Neural cell (in vitro differentiated cells): Measurements from ENCODE around the gene DOCK9. TPM values are rescaled to one million over a fixed set of nuclear protein-coding genes. Genes with fewer than 3 reads are reported as not detected.

Experiments
- H2AFZ ChIP-seq: fragments of 200-600, 300-800 bp; sonication (generic), shearing (Covaris generic); 2 replicates; pipeline ENCODE4 v1.6.0; 2014; ENCODE audit warnings: low read depth, mild to moderate bottlenecking, antibody characterized with exemption, low read length, moderate library complexity
- H3F3A ChIP-seq: fragments of 200-600 bp; shearing (Covaris generic); 2 replicates; pipeline ENCODE4 v1.6.1; 2016; ENCODE audit warnings: mild to moderate bottlenecking, moderate library complexity, mixed read lengths, antibody characterized with exemption, low read length; ENCODE audit not compliant: insufficient read depth, poor library complexity, severe bottlenecking
- H3K27ac ChIP-seq: fragments of 200-600, 300-800 bp; sonication (generic), shearing (Covaris generic); 2 replicates; pipeline ENCODE4 v1.5.1; 2014; ENCODE audit warnings: mild to moderate bottlenecking, low read length, moderate library complexity
- H3K27me3 ChIP-seq: fragments of 300-800, 200-600 bp; sonication (generic), shearing (Covaris generic); 2 replicates; pipeline ENCODE4 v1.6.0; 2014; ENCODE audit warnings: mild to moderate bottlenecking, low read depth, low read length, moderate library complexity; ENCODE audit not compliant: insufficient read depth
- H3K36me3 ChIP-seq: fragments of 300-800, 200-600 bp; sonication (generic), shearing (Covaris generic); 2 replicates; pipeline ENCODE4 v1.5.1; 2014; ENCODE audit warnings: mild to moderate bottlenecking, antibody characterized with exemption, low read length, moderate library complexity; ENCODE audit not compliant: insufficient read depth
- H3K4me2 ChIP-seq: fragments of 300-800, 200-600 bp; sonication (generic), shearing (Covaris generic); 2 replicates; pipeline ENCODE4 v1.6.0; 2014; ENCODE audit warnings: mild to moderate bottlenecking, low read length
- H3K4me3 ChIP-seq: fragments of 300-800, 200-600 bp; sonication (generic), shearing (Covaris generic); 2 replicates; pipeline ENCODE4 v1.5.1; 2014; ENCODE audit warnings: mild to moderate bottlenecking, low read length, moderate library complexity
- H3K79me2 ChIP-seq: fragments of 200-600 bp; shearing (Covaris generic); replicated peaks from 2 replicates; pipeline ENCODE4 v1.6.0; 2014; ENCODE audit warnings: mild to moderate bottlenecking, low read length, moderate library complexity; ENCODE audit not compliant: insufficient read depth
- H3K9ac ChIP-seq: fragments of 300-800, 200-600 bp; sonication (generic), shearing (Covaris generic); 2 replicates; pipeline ENCODE4 v1.6.1; 2016; ENCODE audit warnings: mild to moderate bottlenecking, low read length, mixed read lengths
- H3K9me2 ChIP-seq: fragments of 200-600 bp; shearing (Covaris generic); 2 replicates; pipeline ENCODE4 v1.6.1; 2016; ENCODE audit warnings: mild to moderate bottlenecking, low read length, mixed read lengths; ENCODE audit not compliant: insufficient read depth
- H3K9me3 ChIP-seq: fragments of 200-600, 300-800 bp; sonication (generic), shearing (Covaris generic); 2 replicates; pipeline ENCODE4 v1.6.1; 2016; ENCODE audit warnings: mild to moderate bottlenecking, mixed run types, low read length, moderate library complexity, mixed read lengths
- H4K20me1 ChIP-seq: fragments of 200-600 bp; shearing (Covaris generic); 2 replicates; pipeline ENCODE4 v1.6.1; 2016; ENCODE audit warnings: mild to moderate bottlenecking, mixed run types; ENCODE audit not compliant: insufficient read depth
- EP300 ChIP-seq: fragments of 450-650 bp; conservative IDR thresholded peaks from 2 replicates; pipeline ENCODE4 v1.6.1; 2014; ENCODE audit warnings: antibody characterized with exemption, mild to moderate bottlenecking, moderate library complexity; ENCODE audit not compliant: poor library complexity, severe bottlenecking
- EZH2 ChIP-seq: fragments of 200-600, 300-800 bp; shearing (Covaris generic), sonication (generic); IDR thresholded peaks from 2 replicates; pipeline ENCODE4 v1.6.1; 2014; ENCODE audit warnings: antibody characterized with exemption, low read length, borderline replicate concordance, mild to moderate bottlenecking; ENCODE audit not compliant: insufficient read depth, poor library complexity, severe bottlenecking
- MXI1 ChIP-seq: fragments of 450-650 bp; conservative IDR thresholded peaks from 2 replicates; pipeline ENCODE4 v1.6.1; 2014; ENCODE audit warnings: antibody characterized with exemption, mild to moderate bottlenecking; ENCODE audit not compliant: poor library complexity, severe bottlenecking
- POLR2AphosphoS5 ChIP-seq: IDR thresholded peaks from 2 replicates; pipeline ENCODE4 v1.6.1; 2012
- RAD21 ChIP-seq: fragments of 450-650 bp; conservative IDR thresholded peaks from 2 replicates; pipeline ENCODE4 v1.6.1; 2014; ENCODE audit warnings: antibody characterized with exemption, mild to moderate bottlenecking, moderate library complexity
- SMC3 ChIP-seq: fragments of 450-650 bp; conservative IDR thresholded peaks from 2 replicates; pipeline ENCODE4 v1.6.1; 2014; ENCODE audit warnings: antibody characterized with exemption, mild to moderate bottlenecking, moderate library complexity; ENCODE audit not compliant: poor library complexity
- TAF1 ChIP-seq: IDR thresholded peaks from 2 replicates; pipeline ENCODE4 v1.6.1; 2012; ENCODE audit warnings: low read depth
- polyA plus RNA-seq: library from polyadenylated mRNA; depleted of rRNA; stranded (reverse); fragments of >200 nt; gene quantifications from 2 replicates; pipeline ENCODE4 v1.2.3, GENCODE V29; 2014
- TF ChIP-seq, protein P1 (sequence below): IDR thresholded peaks from 2 replicates; pipeline ENCODE4 v1.6.1; 2012; ENCODE audit warnings: borderline replicate concordance
- TF ChIP-seq, protein P2 (sequence below): fragments of 450-650 bp; IDR thresholded peaks from 2 replicates; pipeline ENCODE4 v1.5.1; 2014; ENCODE audit warnings: antibody characterized with exemption, mild to moderate bottlenecking, moderate library complexity; ENCODE audit not compliant: poor library complexity, severe bottlenecking

The DOCK9 gene
- polyA plus RNA-seq, 1 donor from 2014 or later = 11.4 TPM

DNA sequence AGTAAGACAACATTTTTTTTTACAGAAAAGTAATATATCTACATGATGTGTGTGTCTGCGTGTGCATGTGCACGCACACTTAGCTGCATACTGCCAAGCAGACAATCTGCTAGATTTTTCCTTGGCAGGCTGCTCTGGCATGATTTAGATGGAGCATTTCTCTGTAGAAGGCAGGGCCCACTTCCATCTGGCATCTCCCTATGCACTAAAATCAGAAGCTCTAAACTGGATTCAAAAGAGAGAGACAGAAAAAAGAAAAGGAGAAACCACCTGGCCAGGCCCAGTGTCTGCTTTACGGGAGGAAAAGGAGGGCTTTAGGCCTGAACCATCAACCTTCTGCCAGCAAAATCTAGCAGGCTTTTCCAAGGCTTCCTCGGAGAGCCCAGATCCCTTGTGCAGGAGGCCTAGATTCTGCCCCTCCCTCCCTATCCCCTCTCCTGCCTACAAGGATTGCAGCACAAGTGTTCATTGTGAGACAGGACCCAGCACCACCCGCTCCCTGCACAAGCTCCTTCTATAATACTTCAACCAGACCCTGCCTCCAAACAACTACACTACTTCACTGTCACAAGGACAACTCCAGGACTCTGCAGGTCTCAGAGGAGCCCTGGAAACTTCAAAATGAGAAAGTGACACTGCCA, 99.3 kb downstream of the DOCK9 start:
- H3K79me2 ChIP-seq = no peaks in the 10 kb centered on the region
- no peak overlapping the region for H2AFZ ChIP-seq
- H4K20me1 ChIP-seq = no peaks in the 10 kb centered on the region
- no peaks in the 10 kb centered on the region for H3K27me3 ChIP-seq
- H3F3A ChIP-seq = no peaks in the 10 kb centered on the region
- TF ChIP-seq MXI1 (no peak), EZH2 (no peak), SMC3 (no peak), POLR2AphosphoS5 (no peak), EP300 (no peak), RAD21 (no peak), TAF1 (no peak)
- TF ChIP-seq, protein P1, sequence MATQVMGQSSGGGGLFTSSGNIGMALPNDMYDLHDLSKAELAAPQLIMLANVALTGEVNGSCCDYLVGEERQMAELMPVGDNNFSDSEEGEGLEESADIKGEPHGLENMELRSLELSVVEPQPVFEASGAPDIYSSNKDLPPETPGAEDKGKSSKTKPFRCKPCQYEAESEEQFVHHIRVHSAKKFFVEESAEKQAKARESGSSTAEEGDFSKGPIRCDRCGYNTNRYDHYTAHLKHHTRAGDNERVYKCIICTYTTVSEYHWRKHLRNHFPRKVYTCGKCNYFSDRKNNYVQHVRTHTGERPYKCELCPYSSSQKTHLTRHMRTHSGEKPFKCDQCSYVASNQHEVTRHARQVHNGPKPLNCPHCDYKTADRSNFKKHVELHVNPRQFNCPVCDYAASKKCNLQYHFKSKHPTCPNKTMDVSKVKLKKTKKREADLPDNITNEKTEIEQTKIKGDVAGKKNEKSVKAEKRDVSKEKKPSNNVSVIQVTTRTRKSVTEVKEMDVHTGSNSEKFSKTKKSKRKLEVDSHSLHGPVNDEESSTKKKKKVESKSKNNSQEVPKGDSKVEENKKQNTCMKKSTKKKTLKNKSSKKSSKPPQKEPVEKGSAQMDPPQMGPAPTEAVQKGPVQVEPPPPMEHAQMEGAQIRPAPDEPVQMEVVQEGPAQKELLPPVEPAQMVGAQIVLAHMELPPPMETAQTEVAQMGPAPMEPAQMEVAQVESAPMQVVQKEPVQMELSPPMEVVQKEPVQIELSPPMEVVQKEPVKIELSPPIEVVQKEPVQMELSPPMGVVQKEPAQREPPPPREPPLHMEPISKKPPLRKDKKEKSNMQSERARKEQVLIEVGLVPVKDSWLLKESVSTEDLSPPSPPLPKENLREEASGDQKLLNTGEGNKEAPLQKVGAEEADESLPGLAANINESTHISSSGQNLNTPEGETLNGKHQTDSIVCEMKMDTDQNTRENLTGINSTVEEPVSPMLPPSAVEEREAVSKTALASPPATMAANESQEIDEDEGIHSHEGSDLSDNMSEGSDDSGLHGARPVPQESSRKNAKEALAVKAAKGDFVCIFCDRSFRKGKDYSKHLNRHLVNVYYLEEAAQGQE = no peak
- TF ChIP-seq, protein P2, sequence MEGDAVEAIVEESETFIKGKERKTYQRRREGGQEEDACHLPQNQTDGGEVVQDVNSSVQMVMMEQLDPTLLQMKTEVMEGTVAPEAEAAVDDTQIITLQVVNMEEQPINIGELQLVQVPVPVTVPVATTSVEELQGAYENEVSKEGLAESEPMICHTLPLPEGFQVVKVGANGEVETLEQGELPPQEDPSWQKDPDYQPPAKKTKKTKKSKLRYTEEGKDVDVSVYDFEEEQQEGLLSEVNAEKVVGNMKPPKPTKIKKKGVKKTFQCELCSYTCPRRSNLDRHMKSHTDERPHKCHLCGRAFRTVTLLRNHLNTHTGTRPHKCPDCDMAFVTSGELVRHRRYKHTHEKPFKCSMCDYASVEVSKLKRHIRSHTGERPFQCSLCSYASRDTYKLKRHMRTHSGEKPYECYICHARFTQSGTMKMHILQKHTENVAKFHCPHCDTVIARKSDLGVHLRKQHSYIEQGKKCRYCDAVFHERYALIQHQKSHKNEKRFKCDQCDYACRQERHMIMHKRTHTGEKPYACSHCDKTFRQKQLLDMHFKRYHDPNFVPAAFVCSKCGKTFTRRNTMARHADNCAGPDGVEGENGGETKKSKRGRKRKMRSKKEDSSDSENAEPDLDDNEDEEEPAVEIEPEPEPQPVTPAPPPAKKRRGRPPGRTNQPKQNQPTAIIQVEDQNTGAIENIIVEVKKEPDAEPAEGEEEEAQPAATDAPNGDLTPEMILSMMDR = no peak
- no peak overlapping the region for H3K9ac ChIP-seq
- H3K36me3 ChIP-seq = no peaks in the 10 kb centered on the region
- H3K9me2 ChIP-seq = no peaks in the 10 kb centered on the region
- no peaks in the 10 kb centered on the region for H3K9me3 ChIP-seq
- no peak overlapping the region for H3K4me2 ChIP-seq
- no peak overlapping the region for H3K4me3 ChIP-seq
- no peak overlapping the region for H3K27ac ChIP-seq

DNA sequence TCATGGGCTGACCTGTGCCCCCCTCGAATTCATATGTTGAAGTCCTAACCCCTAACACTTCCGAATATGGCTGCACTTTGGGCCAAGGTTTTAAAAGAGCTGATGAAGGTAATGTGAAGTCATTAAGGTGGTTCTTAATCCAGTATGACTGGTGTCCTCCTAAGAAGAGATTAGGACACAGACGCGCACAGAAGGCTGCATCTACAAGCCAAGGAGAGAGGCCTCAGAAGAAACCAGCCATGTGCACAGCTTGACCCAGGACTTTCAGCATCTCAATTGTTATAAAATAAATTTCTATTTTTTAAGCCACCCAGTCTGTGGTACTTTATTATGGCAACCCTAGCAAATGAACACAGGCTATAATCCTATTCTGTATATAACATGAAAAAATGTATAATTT, 99.9 kb downstream of the DOCK9 start:
- Histone ChIP-seq H3F3A (no peaks in the 10 kb centered on the region), H3K9me2 (no peaks in the 10 kb centered on the region), H3K79me2 (no peaks in the 10 kb centered on the region), H3K27me3 (no peaks in the 10 kb centered on the region), H3K27ac (no peak overlapping the region), H2AFZ (no peak overlapping the region), H3K4me2 (no peak overlapping the region), H3K36me3 (no peaks in the 10 kb centered on the region), H3K4me3 (no peak overlapping the region), H3K9ac (no peak overlapping the region), H3K9me3 (no peaks in the 10 kb centered on the region), H4K20me1 (no peaks in the 10 kb centered on the region)
- TF ChIP-seq, protein P2 = no peak
- TF ChIP-seq SMC3 (no peak), EZH2 (no peak), POLR2AphosphoS5 (no peak), EP300 (no peak)
- TF ChIP-seq, protein P1 = no peak
